Measurements from ENCODE around the gene BYSL. TPM values are rescaled to one million over a fixed set of nuclear protein-coding genes. Genes with fewer than 3 reads are reported as not detected.

BYSL gene
- total and polyA plus RNA-seq, 9 of the 15 experiments (the other 6 are each of a cell fraction or from before 2014, with no cell fraction given), result 22.2 to 92.3 (median 53.4) TPM

DNA sequence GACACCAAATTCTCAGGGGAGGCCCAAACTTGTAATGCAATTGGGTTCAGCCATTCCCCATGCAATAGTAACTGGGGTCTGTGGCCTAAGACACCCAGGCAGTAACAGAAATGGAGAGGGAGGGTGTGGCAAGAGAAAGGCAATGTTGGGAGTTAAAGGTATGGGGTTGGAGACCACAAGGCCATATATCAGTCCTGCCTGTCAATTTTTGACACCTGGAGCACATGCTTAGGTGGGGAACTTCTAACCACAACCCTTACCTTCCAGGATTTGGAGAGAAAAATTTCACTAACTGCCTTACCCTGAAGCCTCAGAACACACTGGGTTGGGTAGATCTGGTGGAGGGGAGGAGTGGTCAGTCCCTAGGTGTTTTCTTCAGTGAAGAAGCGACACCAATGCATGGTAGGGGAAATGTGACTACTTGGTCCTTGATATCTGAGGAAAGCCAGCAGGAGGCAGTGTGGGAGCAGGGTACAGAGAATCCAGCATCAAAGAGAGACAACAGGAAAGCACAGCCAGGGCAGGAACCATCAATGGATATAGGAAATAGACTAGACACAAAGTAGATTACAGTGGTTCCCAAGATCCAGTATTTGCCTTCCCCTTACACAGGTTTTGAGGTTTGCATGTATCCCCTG lies 19.3 kb upstream of the BYSL start (continued):
- TF ChIP-seq, protein P1, sequence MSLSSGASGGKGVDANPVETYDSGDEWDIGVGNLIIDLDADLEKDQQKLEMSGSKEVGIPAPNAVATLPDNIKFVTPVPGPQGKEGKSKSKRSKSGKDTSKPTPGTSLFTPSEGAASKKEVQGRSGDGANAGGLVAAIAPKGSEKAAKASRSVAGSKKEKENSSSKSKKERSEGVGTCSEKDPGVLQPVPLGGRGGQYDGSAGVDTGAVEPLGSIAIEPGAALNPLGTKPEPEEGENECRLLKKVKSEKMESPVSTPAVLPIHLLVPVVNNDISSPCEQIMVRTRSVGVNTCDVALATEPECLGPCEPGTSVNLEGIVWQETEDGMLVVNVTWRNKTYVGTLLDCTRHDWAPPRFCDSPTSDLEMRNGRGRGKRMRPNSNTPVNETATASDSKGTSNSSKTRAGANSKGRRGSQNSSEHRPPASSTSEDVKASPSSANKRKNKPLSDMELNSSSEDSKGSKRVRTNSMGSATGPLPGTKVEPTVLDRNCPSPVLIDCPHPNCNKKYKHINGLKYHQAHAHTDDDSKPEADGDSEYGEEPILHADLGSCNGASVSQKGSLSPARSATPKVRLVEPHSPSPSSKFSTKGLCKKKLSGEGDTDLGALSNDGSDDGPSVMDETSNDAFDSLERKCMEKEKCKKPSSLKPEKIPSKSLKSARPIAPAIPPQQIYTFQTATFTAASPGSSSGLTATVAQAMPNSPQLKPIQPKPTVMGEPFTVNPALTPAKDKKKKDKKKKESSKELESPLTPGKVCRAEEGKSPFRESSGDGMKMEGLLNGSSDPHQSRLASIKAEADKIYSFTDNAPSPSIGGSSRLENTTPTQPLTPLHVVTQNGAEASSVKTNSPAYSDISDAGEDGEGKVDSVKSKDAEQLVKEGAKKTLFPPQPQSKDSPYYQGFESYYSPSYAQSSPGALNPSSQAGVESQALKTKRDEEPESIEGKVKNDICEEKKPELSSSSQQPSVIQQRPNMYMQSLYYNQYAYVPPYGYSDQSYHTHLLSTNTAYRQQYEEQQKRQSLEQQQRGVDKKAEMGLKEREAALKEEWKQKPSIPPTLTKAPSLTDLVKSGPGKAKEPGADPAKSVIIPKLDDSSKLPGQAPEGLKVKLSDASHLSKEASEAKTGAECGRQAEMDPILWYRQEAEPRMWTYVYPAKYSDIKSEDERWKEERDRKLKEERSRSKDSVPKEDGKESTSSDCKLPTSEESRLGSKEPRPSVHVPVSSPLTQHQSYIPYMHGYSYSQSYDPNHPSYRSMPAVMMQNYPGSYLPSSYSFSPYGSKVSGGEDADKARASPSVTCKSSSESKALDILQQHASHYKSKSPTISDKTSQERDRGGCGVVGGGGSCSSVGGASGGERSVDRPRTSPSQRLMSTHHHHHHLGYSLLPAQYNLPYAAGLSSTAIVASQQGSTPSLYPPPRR (CRISPR knock-in tag; IDR thresholded peaks at IDR 0.05; ENCODE audit: borderline replicate concordance), result no peak
- TF ChIP-seq, protein P2, sequence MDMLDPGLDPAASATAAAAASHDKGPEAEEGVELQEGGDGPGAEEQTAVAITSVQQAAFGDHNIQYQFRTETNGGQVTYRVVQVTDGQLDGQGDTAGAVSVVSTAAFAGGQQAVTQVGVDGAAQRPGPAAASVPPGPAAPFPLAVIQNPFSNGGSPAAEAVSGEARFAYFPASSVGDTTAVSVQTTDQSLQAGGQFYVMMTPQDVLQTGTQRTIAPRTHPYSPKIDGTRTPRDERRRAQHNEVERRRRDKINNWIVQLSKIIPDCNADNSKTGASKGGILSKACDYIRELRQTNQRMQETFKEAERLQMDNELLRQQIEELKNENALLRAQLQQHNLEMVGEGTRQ (CRISPR knock-in tag; IDR thresholded peaks at IDR 0.05), result no peak
- TF ChIP-seq SMAD1 (IDR thresholded peaks at IDR 0.05; ENCODE audit: low read depth, low read length, partially characterized antibody) (no peak), GTF2F1 (IDR thresholded peaks at IDR 0.05; ENCODE audit: low read depth, low read length) (no peak), MEF2D (tag; conservative IDR thresholded peaks at IDR 0.05; ENCODE audit: low read depth) (no peak), ZNF586 (CRISPR knock-in tag; conservative IDR thresholded peaks at IDR 0.05) (no peak), ZNF24 (IDR thresholded peaks at IDR 0.05) (no peak), SMARCA5 (IDR thresholded peaks at IDR 0.05) (no peak), ATF7 (IDR thresholded peaks at IDR 0.05) (no peak), CHD1 (IDR thresholded peaks at IDR 0.05; ENCODE audit: low read length) (no peak), NR2F6 (CRISPR knock-in tag; IDR thresholded peaks at IDR 0.05) (no peak), NFXL1 (CRISPR knock-in tag; IDR thresholded peaks at IDR 0.05) (no peak), CC2D1A (IDR thresholded peaks at IDR 0.05) (peak; percentile 71), ADNP (tag; IDR thresholded peaks at IDR 0.05) (no peak), HMG20B (CRISPR knock-in tag; IDR thresholded peaks at IDR 0.05) (no peak), XRCC4 (IDR thresholded peaks at IDR 0.05; ENCODE audit: extremely low read depth, insufficient read depth, insufficient read length) (no peak), TFAM (CRISPR knock-in tag; conservative IDR thresholded peaks at IDR 0.05) (no peak)
- TF ChIP-seq, protein P3, sequence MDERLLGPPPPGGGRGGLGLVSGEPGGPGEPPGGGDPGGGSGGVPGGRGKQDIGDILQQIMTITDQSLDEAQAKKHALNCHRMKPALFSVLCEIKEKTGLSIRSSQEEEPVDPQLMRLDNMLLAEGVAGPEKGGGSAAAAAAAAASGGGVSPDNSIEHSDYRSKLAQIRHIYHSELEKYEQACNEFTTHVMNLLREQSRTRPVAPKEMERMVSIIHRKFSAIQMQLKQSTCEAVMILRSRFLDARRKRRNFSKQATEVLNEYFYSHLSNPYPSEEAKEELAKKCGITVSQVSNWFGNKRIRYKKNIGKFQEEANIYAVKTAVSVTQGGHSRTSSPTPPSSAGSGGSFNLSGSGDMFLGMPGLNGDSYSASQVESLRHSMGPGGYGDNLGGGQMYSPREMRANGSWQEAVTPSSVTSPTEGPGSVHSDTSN (CRISPR knock-in tag; IDR thresholded peaks at IDR 0.05; ENCODE audit: low read depth), result no peak
- TF ChIP-seq, protein P3 (tag; conservative IDR thresholded peaks at IDR 0.05; ENCODE audit: low read depth), result peak; percentile 29; the same call in 1 of the 2 replicates
